ENCODE data around the gene TBX3. TPM values are rescaled to one million over a fixed set of nuclear protein-coding genes. Genes with fewer than 3 reads are reported as not detected.
A peak's percentile ranks its signal among the peaks of the same experiment; 100 is the strongest.

Gene TBX3
- polyA plus RNA-seq, 1 donor from 2014 or later, result not detected

DNA sequence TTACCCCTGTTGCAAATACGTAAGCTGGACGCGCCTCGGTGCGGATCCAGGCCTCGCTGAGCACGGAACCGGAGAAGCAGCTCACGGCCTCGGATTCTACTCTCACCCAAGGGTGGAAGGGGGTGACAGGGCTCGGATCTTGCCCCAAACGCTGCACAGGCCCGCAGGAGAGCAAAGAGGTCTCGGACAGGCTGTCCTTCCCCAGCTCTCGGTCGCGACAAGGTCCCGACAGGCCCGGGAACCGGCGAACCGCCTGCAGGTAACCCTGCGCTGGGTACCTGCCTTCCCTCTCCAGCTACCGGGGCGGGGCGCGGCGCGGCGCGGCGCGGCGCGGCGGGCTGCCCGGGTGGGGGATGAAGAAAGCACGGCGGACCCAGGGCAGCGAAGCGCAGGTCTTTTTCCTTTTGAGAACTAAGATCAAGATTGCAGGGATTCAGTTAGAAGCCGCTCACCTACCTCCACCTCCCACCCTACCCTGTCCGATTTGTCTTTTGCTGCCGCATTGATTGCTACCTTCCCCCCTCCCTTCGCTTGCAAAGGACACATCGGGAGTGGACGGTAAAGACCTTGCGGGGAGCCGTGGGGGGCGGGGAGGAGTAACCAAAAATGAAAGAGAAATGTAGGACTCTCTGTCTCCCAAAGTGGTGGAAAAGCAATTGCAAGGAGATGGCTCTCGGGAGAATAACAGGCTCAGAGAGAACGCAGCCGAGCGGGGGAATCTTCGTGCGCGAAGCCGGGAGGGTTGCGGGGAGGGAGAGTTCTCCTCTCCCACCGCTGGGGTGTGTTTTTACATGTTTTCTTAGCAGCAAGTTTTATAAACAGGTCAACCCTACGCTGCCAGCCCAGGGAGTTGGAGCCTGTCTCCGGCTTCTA is 8.4 kb upstream of the TBX3 start:
- H3F3A ChIP-seq (ENCODE audit: insufficient read depth, low read length, poor library complexity, severe bottlenecking), result no peaks in the 10 kb centered on the region
- TF ChIP-seq EZH2 (IDR thresholded peaks at IDR 0.05; ENCODE audit: borderline replicate concordance, insufficient read depth, low read length, poor library complexity, severe bottlenecking) (peak; percentile 93), SMC3 (conservative IDR thresholded peaks at IDR 0.05; ENCODE audit: poor library complexity) (no peak), RAD21 (conservative IDR thresholded peaks at IDR 0.05) (no peak), EP300 (conservative IDR thresholded peaks at IDR 0.05; ENCODE audit: poor library complexity, severe bottlenecking) (no peak)
- TF ChIP-seq, protein P1, sequence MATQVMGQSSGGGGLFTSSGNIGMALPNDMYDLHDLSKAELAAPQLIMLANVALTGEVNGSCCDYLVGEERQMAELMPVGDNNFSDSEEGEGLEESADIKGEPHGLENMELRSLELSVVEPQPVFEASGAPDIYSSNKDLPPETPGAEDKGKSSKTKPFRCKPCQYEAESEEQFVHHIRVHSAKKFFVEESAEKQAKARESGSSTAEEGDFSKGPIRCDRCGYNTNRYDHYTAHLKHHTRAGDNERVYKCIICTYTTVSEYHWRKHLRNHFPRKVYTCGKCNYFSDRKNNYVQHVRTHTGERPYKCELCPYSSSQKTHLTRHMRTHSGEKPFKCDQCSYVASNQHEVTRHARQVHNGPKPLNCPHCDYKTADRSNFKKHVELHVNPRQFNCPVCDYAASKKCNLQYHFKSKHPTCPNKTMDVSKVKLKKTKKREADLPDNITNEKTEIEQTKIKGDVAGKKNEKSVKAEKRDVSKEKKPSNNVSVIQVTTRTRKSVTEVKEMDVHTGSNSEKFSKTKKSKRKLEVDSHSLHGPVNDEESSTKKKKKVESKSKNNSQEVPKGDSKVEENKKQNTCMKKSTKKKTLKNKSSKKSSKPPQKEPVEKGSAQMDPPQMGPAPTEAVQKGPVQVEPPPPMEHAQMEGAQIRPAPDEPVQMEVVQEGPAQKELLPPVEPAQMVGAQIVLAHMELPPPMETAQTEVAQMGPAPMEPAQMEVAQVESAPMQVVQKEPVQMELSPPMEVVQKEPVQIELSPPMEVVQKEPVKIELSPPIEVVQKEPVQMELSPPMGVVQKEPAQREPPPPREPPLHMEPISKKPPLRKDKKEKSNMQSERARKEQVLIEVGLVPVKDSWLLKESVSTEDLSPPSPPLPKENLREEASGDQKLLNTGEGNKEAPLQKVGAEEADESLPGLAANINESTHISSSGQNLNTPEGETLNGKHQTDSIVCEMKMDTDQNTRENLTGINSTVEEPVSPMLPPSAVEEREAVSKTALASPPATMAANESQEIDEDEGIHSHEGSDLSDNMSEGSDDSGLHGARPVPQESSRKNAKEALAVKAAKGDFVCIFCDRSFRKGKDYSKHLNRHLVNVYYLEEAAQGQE (IDR thresholded peaks at IDR 0.05; ENCODE audit: borderline replicate concordance), result no peak
- H3K27me3 ChIP-seq (ENCODE audit: insufficient read depth, low read depth, low read length), result peaks cover 100% of the 10 kb centered on the region
- H3K9ac ChIP-seq (ENCODE audit: low read length), result no peak overlapping the region
- H2AFZ ChIP-seq (ENCODE audit: low read depth, low read length), result no peak overlapping the region
- H3K27ac ChIP-seq (ENCODE audit: low read length), result no peak overlapping the region
- H3K4me2 ChIP-seq (ENCODE audit: low read length), result no peak overlapping the region
- H4K20me1 ChIP-seq (ENCODE audit: insufficient read depth), result no peaks in the 10 kb centered on the region
- H3K4me3 ChIP-seq (ENCODE audit: low read length), result peak overlapping the region; percentile 32
- no peaks in the 10 kb centered on the region for H3K36me3 ChIP-seq (ENCODE audit: insufficient read depth, low read length)
- H3K79me2 ChIP-seq (replicated peaks; ENCODE audit: insufficient read depth, low read length), result no peaks in the 10 kb centered on the region
- H3K9me2 ChIP-seq (ENCODE audit: insufficient read depth, low read length), result no peaks in the 10 kb centered on the region
- H3K9me3 ChIP-seq (ENCODE audit: low read length), result no peaks in the 10 kb centered on the region

DNA sequence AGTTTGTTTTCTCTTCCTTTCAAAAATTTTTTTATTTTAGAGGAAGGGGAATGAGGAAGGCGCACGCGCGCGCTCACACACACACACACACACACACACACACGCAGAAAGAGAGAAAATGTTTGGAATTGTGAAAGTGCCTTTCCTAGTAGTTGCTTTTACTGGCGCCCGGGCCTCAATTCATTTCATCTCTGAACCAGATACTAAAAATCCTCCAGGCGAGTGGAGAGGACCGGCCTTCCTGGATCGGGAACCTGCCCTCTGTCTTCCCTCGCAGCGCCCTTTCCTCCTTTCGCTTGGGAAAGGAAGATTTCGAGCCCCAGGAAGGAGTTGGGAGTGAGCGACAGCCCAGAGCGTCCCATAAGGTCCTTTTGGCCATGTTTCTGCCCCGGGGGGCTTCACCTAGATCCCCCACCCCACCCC is 7.8 kb upstream of the TBX3 start:
- H3K27me3 ChIP-seq (ENCODE audit: insufficient read depth, low read depth, low read length), result peaks cover 100% of the 10 kb centered on the region
- H3K4me2 ChIP-seq (ENCODE audit: low read length), result no peak overlapping the region
- H3F3A ChIP-seq (ENCODE audit: insufficient read depth, low read length, poor library complexity, severe bottlenecking), result no peaks in the 10 kb centered on the region
- no peaks in the 10 kb centered on the region for H3K36me3 ChIP-seq (ENCODE audit: insufficient read depth, low read length)
- H2AFZ ChIP-seq (ENCODE audit: low read depth, low read length), result no peak overlapping the region
- TF ChIP-seq TAF1 (IDR thresholded peaks at IDR 0.05; ENCODE audit: low read depth) (no peak), MXI1 (conservative IDR thresholded peaks at IDR 0.05; ENCODE audit: poor library complexity, severe bottlenecking) (no peak), RAD21 (conservative IDR thresholded peaks at IDR 0.05) (no peak), SMC3 (conservative IDR thresholded peaks at IDR 0.05; ENCODE audit: poor library complexity) (no peak)
- TF ChIP-seq, protein P1 (IDR thresholded peaks at IDR 0.05; ENCODE audit: borderline replicate concordance), result no peak
- no peak overlapping the region for H3K4me3 ChIP-seq (ENCODE audit: low read length)
- no peaks in the 10 kb centered on the region for H3K9me3 ChIP-seq (ENCODE audit: low read length)
- no peaks in the 10 kb centered on the region for H3K9me2 ChIP-seq (ENCODE audit: insufficient read depth, low read length)
- no peaks in the 10 kb centered on the region for H3K79me2 ChIP-seq (replicated peaks; ENCODE audit: insufficient read depth, low read length)
- no peak overlapping the region for H3K27ac ChIP-seq (ENCODE audit: low read length)
- no peak overlapping the region for H3K9ac ChIP-seq (ENCODE audit: low read length)
- H4K20me1 ChIP-seq (ENCODE audit: insufficient read depth), result no peaks in the 10 kb centered on the region
